WERI-Rb-1 (cell line): Measurements from ENCODE around the gene HHAT.

Experiments
- DNase-seq: peaks from one replicate; pipeline ENCODE4 v3.0.0-alpha.2; 2020
- H3K27ac ChIP-seq: fragments of 250-450 bp; sonication (Bioruptor Pico); 2 replicates; pipeline ENCODE4 v1.5.1; 2020; ENCODE audit warnings: mild to moderate bottlenecking, moderate library complexity
- H3K27me3 ChIP-seq: fragments of 250-450 bp; sonication (Bioruptor Pico); 2 replicates; pipeline ENCODE4 v1.5.1; 2021; ENCODE audit warnings: mild to moderate bottlenecking, low read depth, moderate library complexity; ENCODE audit not compliant: insufficient read depth, severe bottlenecking
- H3K36me3 ChIP-seq: fragments of 250-450 bp; sonication (Bioruptor Pico); 2 replicates; pipeline ENCODE4 v1.5.1; 2020; ENCODE audit warnings: mild to moderate bottlenecking, moderate library complexity
- H3K4me3 ChIP-seq: 2 replicates; pipeline ENCODE4 v1.5.1; 2011; ENCODE audit warnings: low read depth, mild to moderate bottlenecking, control low read depth, low read length
- H3K9me3 ChIP-seq: fragments of 250-450 bp; sonication (Bioruptor Pico); 2 replicates; pipeline ENCODE4 v1.5.1; 2021; ENCODE audit warnings: mild to moderate bottlenecking, moderate library complexity; ENCODE audit not compliant: severe bottlenecking
- CTCF ChIP-seq: IDR thresholded peaks from 2 replicates; pipeline ENCODE4 v1.5.1; 2011; ENCODE audit warnings: low read depth, mild to moderate bottlenecking, control low read depth, inconsistent platforms, low read length

The HHAT gene

GRCh38 chr1:210618369-210618768 is 289.7 kb downstream of the HHAT start:
- Histone ChIP-seq H3K4me3 (no peak overlapping the region), H3K36me3 (no peaks in the 10 kb centered on the region), H3K9me3 (no peaks in the 10 kb centered on the region), H3K27me3 (no peaks in the 10 kb centered on the region), H3K27ac (no peak overlapping the region)
- no peak for TF ChIP-seq CTCF
- no peak for DNase-seq

DNA sequence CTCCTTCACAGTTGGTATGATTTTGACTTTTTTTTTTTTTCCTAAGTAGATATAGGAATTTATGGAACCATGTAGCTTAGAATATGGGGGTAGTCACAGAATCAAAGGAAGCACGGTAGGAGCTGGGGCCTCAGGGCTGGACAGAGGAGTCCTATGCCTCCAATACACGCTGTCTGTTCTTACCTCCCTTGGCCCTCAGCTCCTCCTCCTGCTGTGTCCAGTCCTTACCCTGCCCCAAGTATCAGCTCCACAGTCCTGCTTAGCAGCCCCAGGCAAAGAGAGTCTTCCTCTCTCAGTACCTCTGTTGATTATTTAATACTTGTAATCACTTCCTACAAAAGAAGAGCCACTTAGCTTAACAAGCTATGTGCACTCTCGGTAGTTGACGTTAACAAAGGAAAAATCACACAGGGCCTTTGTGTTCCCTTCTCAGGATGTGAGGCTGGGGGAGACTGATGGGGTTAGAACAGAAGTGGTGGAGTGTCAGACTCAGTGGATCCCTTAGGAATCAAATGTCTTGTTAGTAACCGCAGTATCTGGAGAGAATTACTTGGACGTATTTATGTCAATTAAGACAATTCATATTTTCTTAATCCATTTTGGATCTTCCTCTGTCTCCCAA is 292.3 kb downstream of the HHAT start:
- no peak overlapping the region for H3K27ac ChIP-seq
- H3K4me3 ChIP-seq = no peak overlapping the region
- no peaks in the 10 kb centered on the region for H3K27me3 ChIP-seq
- no peak for TF ChIP-seq CTCF
- H3K36me3 ChIP-seq = no peaks in the 10 kb centered on the region
- H3K9me3 ChIP-seq = no peaks in the 10 kb centered on the region
- no peak for DNase-seq

GRCh38 chr1:210621712-210622111 is 293.0 kb downstream of the HHAT start:
- no peak overlapping the region for H3K27ac ChIP-seq
- no peaks in the 10 kb centered on the region for H3K27me3 ChIP-seq
- no peaks in the 10 kb centered on the region for H3K9me3 ChIP-seq
- TF ChIP-seq CTCF = no peak
- no peak for DNase-seq
- H3K4me3 ChIP-seq = no peak overlapping the region
- no peaks in the 10 kb centered on the region for H3K36me3 ChIP-seq

GRCh38 chr1:210624722-210625121 is 296.0 kb downstream of the HHAT start:
- TF ChIP-seq CTCF = no peak
- no peaks in the 10 kb centered on the region for H3K36me3 ChIP-seq
- H3K27me3 ChIP-seq = no peaks in the 10 kb centered on the region
- no peak for DNase-seq
- H3K9me3 ChIP-seq = no peaks in the 10 kb centered on the region
- H3K4me3 ChIP-seq = no peak overlapping the region
- no peak overlapping the region for H3K27ac ChIP-seq

- Histone ChIP-seq H3K27ac (no peak overlapping the region), H3K36me3 (no peaks in the 10 kb centered on the region), H3K27me3 (no peaks in the 10 kb centered on the region), H3K9me3 (no peaks in the 10 kb centered on the region), H3K4me3 (no peak overlapping the region)
- TF ChIP-seq CTCF = no peak
- no peak for DNase-seq
Measured at GRCh38 chr1:210625715-210626114, 297.0 kb downstream of the HHAT start.

- no peaks in the 10 kb centered on the region for H3K27me3 ChIP-seq
- no peaks in the 10 kb centered on the region for H3K36me3 ChIP-seq
- DNase-seq = no peak
- no peak for TF ChIP-seq CTCF
- H3K9me3 ChIP-seq = no peaks in the 10 kb centered on the region
- no peak overlapping the region for H3K27ac ChIP-seq
- no peak overlapping the region for H3K4me3 ChIP-seq
Measured at GRCh38 chr1:210626341-210626740, 297.6 kb downstream of the HHAT start.
